WTC11 (cell line): Measurements from ENCODE around the gene BBLN. TPM values are rescaled to one million over a fixed set of nuclear protein-coding genes. Genes with fewer than 3 reads are reported as not detected.

Experiments
- ATAC-seq: fragments of 200-7000 bp; cut with Tn5 transposase; 2 replicates; pipeline ENCODE4 v1.10.0; 2021; ENCODE audit warnings: mild to moderate bottlenecking, moderate library complexity
- CTCF ChIA-PET: fragments of 300-600 bp; sonication (Branson Sonifier 250); formaldehyde crosslinking; loops from one replicate; lab custom pipeline; 2021; ENCODE audit warnings: antibody characterized with exemption; lab: Charles Lee
- POLR2A ChIA-PET: fragments of 350-600 bp; sonication (Branson Sonifier 250); formaldehyde crosslinking; loops from one replicate; lab custom pipeline; 2021; ENCODE audit warnings: antibody characterized with exemption; lab: Charles Lee
- DNase-seq: peaks from one replicate; pipeline ENCODE4 v3.0.0; 2021; ENCODE audit warnings: low spot score
- H3K27ac Mint-ChIP-seq: 2 replicates; pipeline ENCODE4 v1.8.0; 2021; ENCODE audit warnings: mixed read lengths
- H3K27me3 Mint-ChIP-seq: 2 replicates; pipeline ENCODE4 v1.8.0; 2021; ENCODE audit warnings: low read depth, mild to moderate bottlenecking, moderate library complexity, mixed read lengths
- H3K36me3 Mint-ChIP-seq: 2 replicates; pipeline ENCODE4 v1.8.0; 2021; ENCODE audit warnings: mixed read lengths
- H3K4me1 Mint-ChIP-seq: 2 replicates; pipeline ENCODE4 v1.8.0; 2022; ENCODE audit warnings: mixed read lengths
- H3K4me3 Mint-ChIP-seq: 2 replicates; pipeline ENCODE4 v1.8.0; 2021; ENCODE audit warnings: mild to moderate bottlenecking, moderate library complexity, mixed read lengths
- H3K9me3 Mint-ChIP-seq: 2 replicates; pipeline ENCODE4 v1.8.0; 2021; ENCODE audit warnings: mixed read lengths
- ATF1 ChIP-seq: sonication (generic); formaldehyde crosslinking; IDR thresholded peaks from 2 replicates; pipeline ENCODE4 v1.8.1; 2023; ENCODE audit warnings: mild to moderate bottlenecking, moderate library complexity, missing genetic modification reagents
- CREB1 ChIP-seq: sonication (generic); formaldehyde crosslinking; IDR thresholded peaks from 2 replicates; pipeline ENCODE4 v1.8.0; 2023; ENCODE audit warnings: mild to moderate bottlenecking, missing genetic modification reagents
- ELF4 ChIP-seq: sonication (generic); formaldehyde crosslinking; IDR thresholded peaks from 2 replicates; pipeline ENCODE4 v1.8.1; 2022; ENCODE audit warnings: low read depth, mild to moderate bottlenecking, moderate library complexity, missing genetic modification reagents
- FOXJ3 ChIP-seq: sonication (generic); formaldehyde crosslinking; IDR thresholded peaks from 2 replicates; pipeline ENCODE4 v1.9.0; 2021; ENCODE audit warnings: missing genetic modification reagents, mild to moderate bottlenecking, borderline replicate concordance
- FOXK1 ChIP-seq: sonication (generic); formaldehyde crosslinking; IDR thresholded peaks from 2 replicates; pipeline ENCODE4 v1.8.0; 2022; ENCODE audit warnings: mild to moderate bottlenecking, moderate library complexity, missing genetic modification reagents
- GABPB1 ChIP-seq: sonication (generic); formaldehyde crosslinking; IDR thresholded peaks from 2 replicates; pipeline ENCODE4 v1.8.1; 2023; ENCODE audit warnings: mild to moderate bottlenecking, missing genetic modification reagents
- GTF2I ChIP-seq: fragments of 250-450 bp; sonication (Bioruptor Pico); conservative IDR thresholded peaks from 2 replicates; pipeline ENCODE4 v1.4.0; 2021; ENCODE audit warnings: mild to moderate bottlenecking
- HMGA2 ChIP-seq: fragments of 250-450 bp; sonication (Bioruptor Pico); IDR thresholded peaks from 2 replicates; pipeline ENCODE4 v1.4.0; 2021; ENCODE audit warnings: mild to moderate bottlenecking, moderate library complexity
- NFE2L1 ChIP-seq: sonication (generic); formaldehyde crosslinking; IDR thresholded peaks from 2 replicates; pipeline ENCODE4 v1.8.1; 2023; ENCODE audit warnings: missing genetic modification reagents
- PRRX2 ChIP-seq: fragments of 250-450 bp; sonication (Bioruptor Pico); IDR thresholded peaks from 2 replicates; pipeline ENCODE4 v1.8.0; 2021; ENCODE audit warnings: mild to moderate bottlenecking
- RELA ChIP-seq: sonication (generic); formaldehyde crosslinking; IDR thresholded peaks from 2 replicates; pipeline ENCODE4 v1.8.1; 2022; ENCODE audit warnings: missing genetic modification reagents, mild to moderate bottlenecking, borderline replicate concordance
- TP53 ChIP-seq: sonication (generic); formaldehyde crosslinking; IDR thresholded peaks from 2 replicates; pipeline ENCODE4 v1.8.1; 2023; ENCODE audit warnings: mild to moderate bottlenecking, missing genetic modification reagents
- ZNF138 ChIP-seq: sonication (generic); formaldehyde crosslinking; conservative IDR thresholded peaks from 2 replicates; pipeline ENCODE4 v1.8.1; 2022; ENCODE audit warnings: mild to moderate bottlenecking, moderate library complexity, missing genetic modification reagents
- ZNF219 ChIP-seq: sonication (generic); formaldehyde crosslinking; IDR thresholded peaks from 2 replicates; pipeline ENCODE4 v1.8.0; 2023; ENCODE audit warnings: missing genetic modification reagents, mild to moderate bottlenecking, borderline replicate concordance
- ZNF263 ChIP-seq: sonication (generic); formaldehyde crosslinking; IDR thresholded peaks from 2 replicates; pipeline ENCODE4 v1.8.1; 2022; ENCODE audit warnings: low read depth, mild to moderate bottlenecking, moderate library complexity, missing genetic modification reagents
- ZNF317 ChIP-seq: sonication (generic); formaldehyde crosslinking; IDR thresholded peaks from 2 replicates; pipeline ENCODE4 v1.8.1; 2023; ENCODE audit warnings: low read depth, mild to moderate bottlenecking, moderate library complexity, missing genetic modification reagents, borderline replicate concordance
- ZNF396 ChIP-seq: fragments of 250-450 bp; sonication (Bioruptor Pico); IDR thresholded peaks from 2 replicates; pipeline ENCODE4 v1.8.0; 2021; ENCODE audit warnings: mild to moderate bottlenecking, moderate library complexity, borderline replicate concordance
- ZNF671 ChIP-seq: fragments of 250-450 bp; sonication (Bioruptor Pico); IDR thresholded peaks from 2 replicates; pipeline ENCODE4 v1.8.0; 2021; ENCODE audit warnings: mild to moderate bottlenecking
- total RNA-seq: library from RNA; stranded (reverse); gene quantifications from 3 replicates; pipeline ENCODE4 v1.2.3, GENCODE V29; 2021
- TF ChIP-seq, protein P1 (sequence below): fragments of 250-450 bp; sonication (Bioruptor Pico); IDR thresholded peaks from 2 replicates; pipeline ENCODE4 v2.1.2; 2022; ENCODE audit warnings: mild to moderate bottlenecking, moderate library complexity
- TF ChIP-seq, protein P2 (sequence below): sonication (generic); formaldehyde crosslinking; IDR thresholded peaks from 2 replicates; pipeline ENCODE4 v1.8.0; 2022; ENCODE audit warnings: mild to moderate bottlenecking, missing genetic modification reagents
- TF ChIP-seq, protein P3 (sequence below): sonication (generic); formaldehyde crosslinking; IDR thresholded peaks from 2 replicates; pipeline ENCODE4 v1.8.0; 2023; ENCODE audit warnings: missing genetic modification reagents
- TF ChIP-seq, protein P4 (sequence below): sonication (generic); formaldehyde crosslinking; IDR thresholded peaks from 2 replicates; pipeline ENCODE4 v1.8.1; 2022; ENCODE audit warnings: mild to moderate bottlenecking, missing genetic modification reagents, moderate library complexity, borderline replicate concordance
- TF ChIP-seq, protein P5 (sequence below): fragments of 250-450 bp; sonication (Bioruptor Pico); IDR thresholded peaks from 2 replicates; pipeline ENCODE4 v1.8.0; 2021; ENCODE audit warnings: mild to moderate bottlenecking
- TF ChIP-seq, protein P6 (sequence below): sonication (generic); formaldehyde crosslinking; IDR thresholded peaks from 2 replicates; pipeline ENCODE4 v1.8.1; 2022; ENCODE audit warnings: mild to moderate bottlenecking, moderate library complexity, missing genetic modification reagents
- TF ChIP-seq, protein P7 (sequence below): sonication (generic); formaldehyde crosslinking; conservative IDR thresholded peaks from 2 replicates; pipeline ENCODE4 v1.8.1; 2022; ENCODE audit warnings: mild to moderate bottlenecking, missing genetic modification reagents

Gene BBLN
- total RNA-seq, 1 experiment from 2014 or later = 77.1 TPM

DNA sequence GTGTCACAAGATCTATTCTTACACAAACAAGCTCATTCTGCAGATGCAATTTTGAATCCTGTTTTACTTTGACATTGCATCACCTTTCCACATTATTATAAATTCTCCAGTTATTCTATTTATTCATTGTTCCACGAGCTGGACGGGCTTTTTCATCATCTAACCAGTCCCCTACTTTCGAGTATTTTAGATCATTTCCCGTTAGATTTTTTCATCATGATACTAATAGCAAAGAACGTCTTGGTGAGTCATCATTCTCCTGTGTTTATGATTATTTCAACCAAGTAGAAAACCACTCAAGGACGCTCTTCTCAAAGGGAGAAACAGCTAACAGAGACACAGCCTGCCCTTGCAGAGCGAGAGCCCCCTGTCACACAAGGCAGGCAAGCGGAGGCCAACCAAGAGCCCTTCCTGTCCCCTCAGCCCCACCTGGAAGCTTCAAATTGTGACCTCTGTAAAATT, 15.1 kb downstream of the BBLN start:
- no peak overlapping the region for H3K27ac Mint-ChIP-seq
- TF ChIP-seq GABPB1 (no peak), FOXK1 (CRISPR knock-in tag) (no peak), ATF1 (CRISPR knock-in tag) (no peak), ELF4 (CRISPR knock-in tag) (no peak), ZNF671 (CRISPR knock-in tag) (no peak), TP53 (CRISPR knock-in tag) (no peak)
- TF ChIP-seq, protein P1, sequence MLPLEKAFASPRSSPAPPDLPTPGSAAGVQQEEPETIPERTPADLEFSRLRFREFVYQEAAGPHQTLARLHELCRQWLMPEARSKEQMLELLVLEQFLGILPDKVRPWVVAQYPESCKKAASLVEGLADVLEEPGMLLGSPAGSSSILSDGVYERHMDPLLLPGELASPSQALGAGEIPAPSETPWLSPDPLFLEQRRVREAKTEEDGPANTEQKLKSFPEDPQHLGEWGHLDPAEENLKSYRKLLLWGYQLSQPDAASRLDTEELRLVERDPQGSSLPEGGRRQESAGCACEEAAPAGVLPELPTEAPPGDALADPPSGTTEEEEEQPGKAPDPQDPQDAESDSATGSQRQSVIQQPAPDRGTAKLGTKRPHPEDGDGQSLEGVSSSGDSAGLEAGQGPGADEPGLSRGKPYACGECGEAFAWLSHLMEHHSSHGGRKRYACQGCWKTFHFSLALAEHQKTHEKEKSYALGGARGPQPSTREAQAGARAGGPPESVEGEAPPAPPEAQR (CRISPR knock-in tag) = no peak
- TF ChIP-seq, protein P2, sequence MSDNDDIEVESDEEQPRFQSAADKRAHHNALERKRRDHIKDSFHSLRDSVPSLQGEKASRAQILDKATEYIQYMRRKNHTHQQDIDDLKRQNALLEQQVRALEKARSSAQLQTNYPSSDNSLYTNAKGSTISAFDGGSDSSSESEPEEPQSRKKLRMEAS (CRISPR knock-in tag) = no peak
- peaks cover 23% of the 10 kb centered on the region for H3K36me3 Mint-ChIP-seq
- DNase-seq (no peak), ATAC-seq (no peak)
- CTCF ChIA-PET = interaction anchor here (0.7 to 1.4 kb wide), 2 partner anchors 28 to 57 kb away, joined by 3 read pairs; no protein-coding TSS in a partner anchor
- H3K9me3 Mint-ChIP-seq = no peaks in the 10 kb centered on the region
- H3K4me3 Mint-ChIP-seq = no peak overlapping the region
- no peaks in the 10 kb centered on the region for H3K27me3 Mint-ChIP-seq
- H3K4me1 Mint-ChIP-seq = no peaks in the 10 kb centered on the region
- POLR2A ChIA-PET = interaction anchor here (0.6 kb wide), 1 partner anchor 427 kb away, joined by 3 read pairs; no protein-coding TSS in a partner anchor

DNA sequence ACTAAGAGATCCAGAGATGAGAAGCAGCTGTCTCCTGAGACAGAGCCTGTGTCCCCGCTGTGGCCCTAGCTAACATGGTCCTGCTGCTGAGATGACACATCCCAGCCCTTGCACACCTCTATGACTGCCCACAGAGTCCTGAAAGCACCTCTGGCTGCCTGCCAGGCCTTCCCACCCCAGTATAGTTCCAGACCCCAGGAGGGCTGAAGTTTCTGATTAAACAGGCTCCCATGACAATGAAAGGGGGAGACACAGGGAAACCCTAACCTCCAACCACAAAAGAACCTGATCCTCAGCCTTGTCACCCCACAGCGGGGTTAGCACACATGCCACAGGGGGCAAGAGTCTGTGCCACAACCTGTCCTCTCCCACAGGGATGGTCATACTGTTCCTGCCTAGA, 15.7 kb downstream of the BBLN start:
- CTCF ChIA-PET = interaction anchor here (1.4 kb wide), 1 partner anchor 28 kb away, joined by 3 read pairs; no protein-coding TSS in a partner anchor
- TF ChIP-seq, protein P3, sequence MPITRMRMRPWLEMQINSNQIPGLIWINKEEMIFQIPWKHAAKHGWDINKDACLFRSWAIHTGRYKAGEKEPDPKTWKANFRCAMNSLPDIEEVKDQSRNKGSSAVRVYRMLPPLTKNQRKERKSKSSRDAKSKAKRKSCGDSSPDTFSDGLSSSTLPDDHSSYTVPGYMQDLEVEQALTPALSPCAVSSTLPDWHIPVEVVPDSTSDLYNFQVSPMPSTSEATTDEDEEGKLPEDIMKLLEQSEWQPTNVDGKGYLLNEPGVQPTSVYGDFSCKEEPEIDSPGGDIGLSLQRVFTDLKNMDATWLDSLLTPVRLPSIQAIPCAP (CRISPR knock-in tag) = no peak
- TF ChIP-seq FOXJ3 (CRISPR knock-in tag) (no peak), RELA (CRISPR knock-in tag) (no peak), ZNF219 (no peak), ZNF263 (CRISPR knock-in tag) (no peak), NFE2L1 (CRISPR knock-in tag) (no peak), HMGA2 (CRISPR knock-in tag) (no peak), GABPB1 (no peak), PRRX2 (no peak)
- TF ChIP-seq, protein P4, sequence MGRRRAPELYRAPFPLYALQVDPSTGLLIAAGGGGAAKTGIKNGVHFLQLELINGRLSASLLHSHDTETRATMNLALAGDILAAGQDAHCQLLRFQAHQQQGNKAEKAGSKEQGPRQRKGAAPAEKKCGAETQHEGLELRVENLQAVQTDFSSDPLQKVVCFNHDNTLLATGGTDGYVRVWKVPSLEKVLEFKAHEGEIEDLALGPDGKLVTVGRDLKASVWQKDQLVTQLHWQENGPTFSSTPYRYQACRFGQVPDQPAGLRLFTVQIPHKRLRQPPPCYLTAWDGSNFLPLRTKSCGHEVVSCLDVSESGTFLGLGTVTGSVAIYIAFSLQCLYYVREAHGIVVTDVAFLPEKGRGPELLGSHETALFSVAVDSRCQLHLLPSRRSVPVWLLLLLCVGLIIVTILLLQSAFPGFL (CRISPR knock-in tag) = no peak
- TF ChIP-seq, protein P5, sequence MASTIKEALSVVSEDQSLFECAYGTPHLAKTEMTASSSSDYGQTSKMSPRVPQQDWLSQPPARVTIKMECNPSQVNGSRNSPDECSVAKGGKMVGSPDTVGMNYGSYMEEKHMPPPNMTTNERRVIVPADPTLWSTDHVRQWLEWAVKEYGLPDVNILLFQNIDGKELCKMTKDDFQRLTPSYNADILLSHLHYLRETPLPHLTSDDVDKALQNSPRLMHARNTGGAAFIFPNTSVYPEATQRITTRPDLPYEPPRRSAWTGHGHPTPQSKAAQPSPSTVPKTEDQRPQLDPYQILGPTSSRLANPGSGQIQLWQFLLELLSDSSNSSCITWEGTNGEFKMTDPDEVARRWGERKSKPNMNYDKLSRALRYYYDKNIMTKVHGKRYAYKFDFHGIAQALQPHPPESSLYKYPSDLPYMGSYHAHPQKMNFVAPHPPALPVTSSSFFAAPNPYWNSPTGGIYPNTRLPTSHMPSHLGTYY (CRISPR knock-in tag) = no peak
- TF ChIP-seq, all 79 proteins: peak for 0
- POLR2A ChIA-PET = no interaction called here
- H3K36me3 Mint-ChIP-seq = peaks cover 26% of the 10 kb centered on the region
- H3K9me3 Mint-ChIP-seq = no peaks in the 10 kb centered on the region
- H3K4me1 Mint-ChIP-seq = no peaks in the 10 kb centered on the region
- H3K27ac Mint-ChIP-seq = no peak overlapping the region
- no peak for DNase-seq
- H3K27me3 Mint-ChIP-seq = no peaks in the 10 kb centered on the region
- no peak overlapping the region for H3K4me3 Mint-ChIP-seq
- no peak for ATAC-seq

DNA sequence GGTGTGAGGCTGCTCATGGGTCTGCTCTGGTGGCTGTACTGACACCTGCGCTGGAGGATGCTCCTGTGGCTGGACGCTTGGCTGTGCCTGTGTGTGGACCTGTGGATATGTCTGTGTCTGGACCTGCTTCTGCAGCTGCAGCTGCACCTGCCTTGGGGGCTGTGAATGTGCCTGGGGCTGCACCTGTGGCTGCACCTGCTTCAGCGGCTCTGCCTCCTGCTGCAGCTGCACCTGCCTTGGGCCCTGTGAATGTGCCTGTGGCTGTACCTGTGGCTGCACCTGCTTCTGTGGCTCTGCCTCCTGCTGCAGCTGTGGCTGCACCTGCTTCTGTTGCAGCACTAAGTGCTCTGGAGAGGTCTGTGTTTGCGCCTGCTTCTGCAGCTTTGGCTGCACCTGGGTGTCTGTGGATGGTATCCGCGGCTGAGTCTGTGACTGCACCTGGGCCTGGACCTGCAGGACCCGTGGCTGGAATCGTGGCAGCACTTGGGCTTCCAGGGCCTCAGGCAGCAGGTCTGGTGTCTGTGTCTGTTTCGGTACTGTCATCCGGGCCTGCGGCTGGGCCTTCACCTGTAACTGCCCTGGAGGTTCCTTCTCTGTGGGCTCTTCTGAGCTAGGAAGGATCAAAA, 18.9 kb downstream of the BBLN start:
- H3K4me1 Mint-ChIP-seq = no peaks in the 10 kb centered on the region
- no peak for TF ChIP-seq ZNF317 (CRISPR knock-in tag)
- TF ChIP-seq FOXK1 (CRISPR knock-in tag) = no peak
- no peak for TF ChIP-seq ZNF396 (CRISPR knock-in tag)
- TF ChIP-seq, protein P6, sequence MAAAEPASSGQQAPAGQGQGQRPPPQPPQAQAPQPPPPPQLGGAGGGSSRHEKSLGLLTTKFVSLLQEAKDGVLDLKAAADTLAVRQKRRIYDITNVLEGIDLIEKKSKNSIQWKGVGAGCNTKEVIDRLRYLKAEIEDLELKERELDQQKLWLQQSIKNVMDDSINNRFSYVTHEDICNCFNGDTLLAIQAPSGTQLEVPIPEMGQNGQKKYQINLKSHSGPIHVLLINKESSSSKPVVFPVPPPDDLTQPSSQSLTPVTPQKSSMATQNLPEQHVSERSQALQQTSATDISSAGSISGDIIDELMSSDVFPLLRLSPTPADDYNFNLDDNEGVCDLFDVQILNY (CRISPR knock-in tag) = no peak
- TF ChIP-seq, protein P7, sequence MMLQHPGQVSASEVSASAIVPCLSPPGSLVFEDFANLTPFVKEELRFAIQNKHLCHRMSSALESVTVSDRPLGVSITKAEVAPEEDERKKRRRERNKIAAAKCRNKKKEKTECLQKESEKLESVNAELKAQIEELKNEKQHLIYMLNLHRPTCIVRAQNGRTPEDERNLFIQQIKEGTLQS = no peak
- TF ChIP-seq GTF2I = no peak
- no peak for TF ChIP-seq ZNF138 (CRISPR knock-in tag)
- no peak for TF ChIP-seq CREB1 (CRISPR knock-in tag)
- TF ChIP-seq, all 79 proteins: peak for 0
- ChIA-PET CTCF (interaction anchor here (1.2 to 1.4 kb wide), 2 partner anchors 54 to 61 kb away, joined by 3 to 5 read pairs; no protein-coding TSS in a partner anchor), POLR2A (no interaction called here)
- H3K27me3 Mint-ChIP-seq = no peaks in the 10 kb centered on the region
- ATAC-seq (no peak), DNase-seq (no peak)
- H3K36me3 Mint-ChIP-seq = peaks cover 29% of the 10 kb centered on the region
- H3K4me3 Mint-ChIP-seq = no peak overlapping the region
- no peaks in the 10 kb centered on the region for H3K9me3 Mint-ChIP-seq
- no peak overlapping the region for H3K27ac Mint-ChIP-seq
